ENCODE data around the gene ZBP1.

The ZBP1 gene

DNA sequence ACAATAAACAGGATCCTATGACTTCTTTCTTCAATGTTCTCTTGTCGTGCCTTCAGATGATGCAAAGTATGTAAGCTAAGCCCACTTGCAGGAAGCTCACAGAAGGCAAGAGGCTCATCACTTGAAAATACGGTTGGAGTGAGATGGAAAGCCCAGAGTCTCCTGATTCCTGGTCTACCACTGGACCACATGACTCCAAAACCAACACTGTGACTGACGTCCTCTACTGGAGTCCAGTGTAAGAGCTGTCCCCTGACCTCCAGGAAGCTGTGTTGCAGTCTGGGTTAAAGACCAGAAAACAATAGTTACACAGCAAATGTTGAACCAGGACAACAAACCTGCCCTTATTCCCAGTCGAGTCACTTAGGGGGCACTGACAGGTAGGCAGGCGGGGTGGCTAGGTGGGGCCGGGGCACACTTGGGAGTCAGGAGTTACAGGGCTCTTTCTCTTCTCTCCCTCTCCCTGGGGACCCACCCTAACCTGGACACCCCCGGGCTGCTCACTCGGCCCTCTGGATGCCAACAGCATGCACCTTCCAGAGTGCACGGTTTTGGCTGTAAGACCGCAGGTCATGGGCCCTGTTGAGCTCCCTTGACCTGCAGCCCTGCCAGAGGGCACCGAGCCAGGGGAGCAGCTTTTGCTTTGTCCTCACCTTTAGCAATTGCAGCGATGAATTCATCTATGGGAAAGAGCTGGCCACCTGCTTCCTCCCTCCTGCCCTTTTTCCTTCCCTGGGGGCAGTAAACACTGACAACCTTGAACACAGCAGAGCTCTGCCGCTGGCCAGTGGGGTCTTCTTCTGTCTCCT is 51.9 kb downstream of the ZBP1 start:
- no peak for DNase-seq

DNA sequence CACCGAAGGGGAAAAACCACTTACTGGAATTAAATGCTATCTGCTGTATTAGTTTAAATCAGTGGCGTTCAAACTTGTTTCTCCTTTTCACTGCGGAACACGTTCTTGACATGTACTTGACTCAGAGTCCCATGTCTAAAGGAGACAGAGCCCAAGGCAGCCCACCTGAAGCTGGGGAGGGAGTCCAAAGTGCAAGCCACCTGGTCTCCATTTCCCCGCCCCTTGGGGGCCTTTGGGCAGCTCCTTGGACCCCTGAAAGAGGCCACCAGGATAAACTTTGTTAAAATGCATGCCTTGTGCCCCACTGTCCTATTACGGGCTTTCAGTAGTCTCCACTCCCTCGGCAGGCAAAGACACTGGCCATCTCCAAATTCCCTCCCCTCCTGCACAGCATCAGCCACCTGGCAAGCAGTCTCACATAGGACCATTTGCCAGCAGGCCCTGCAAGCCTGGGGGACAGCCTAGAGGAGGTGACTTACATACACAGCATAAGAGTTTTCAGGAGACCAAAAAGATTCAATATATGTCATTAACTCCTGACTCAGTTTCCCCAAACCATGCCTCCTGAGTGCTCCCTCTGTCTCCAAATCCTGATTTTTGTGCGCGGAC is 52.7 kb downstream of the ZBP1 start:
- no peak for DNase-seq

DNA sequence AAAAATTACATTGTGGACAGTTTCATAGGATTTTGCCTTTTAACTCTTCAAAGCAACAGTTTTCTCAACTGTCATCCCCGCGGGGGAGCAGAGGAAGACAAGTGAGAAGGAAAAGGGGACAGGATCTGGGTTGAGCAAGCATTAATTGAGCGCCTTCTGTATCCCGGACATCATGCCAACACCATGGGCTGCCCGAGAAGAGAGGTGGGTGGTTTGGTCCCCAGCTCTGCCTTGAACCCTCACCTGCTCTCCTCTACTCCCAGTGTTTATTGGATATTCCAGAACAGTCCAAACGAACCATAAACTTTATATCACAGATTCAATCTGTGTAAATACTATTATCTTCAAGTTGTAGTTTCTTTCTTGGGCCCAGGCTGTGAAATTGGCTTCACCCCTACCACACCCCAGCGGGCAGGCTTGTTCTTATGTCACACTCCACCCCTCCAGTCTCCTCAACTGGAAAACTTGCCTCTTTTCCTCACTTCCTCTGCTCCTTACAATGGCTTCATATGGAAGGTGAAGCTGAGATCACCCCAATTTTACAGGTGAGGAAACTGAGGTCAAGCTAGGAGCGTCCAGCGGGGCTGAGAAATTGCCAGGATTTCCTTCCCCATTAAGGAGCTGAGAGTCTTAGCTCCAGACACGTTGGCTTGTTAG is 53.3 kb downstream of the ZBP1 start:
- no peak for DNase-seq

DNA sequence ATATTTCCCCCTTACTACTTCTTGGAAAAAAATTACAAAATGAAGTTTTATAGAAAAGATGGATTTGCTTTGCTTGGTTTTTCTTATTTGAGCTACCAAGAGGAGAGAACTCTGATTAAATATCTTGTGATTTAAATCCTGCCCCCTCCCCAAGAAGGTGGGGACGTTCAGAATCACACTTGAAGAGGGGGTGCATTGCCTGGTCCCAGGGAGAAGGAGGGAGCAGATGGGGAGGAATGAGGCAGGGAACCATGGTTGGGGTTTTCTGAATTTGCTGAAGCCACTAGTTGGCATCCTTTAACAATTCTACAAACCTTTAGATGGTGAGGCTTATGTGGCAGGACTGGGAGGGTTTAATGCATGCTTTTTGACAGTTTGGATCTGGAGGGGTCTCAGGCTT is 53.8 kb downstream of the ZBP1 start:
- DNase-seq: no peak

DNA sequence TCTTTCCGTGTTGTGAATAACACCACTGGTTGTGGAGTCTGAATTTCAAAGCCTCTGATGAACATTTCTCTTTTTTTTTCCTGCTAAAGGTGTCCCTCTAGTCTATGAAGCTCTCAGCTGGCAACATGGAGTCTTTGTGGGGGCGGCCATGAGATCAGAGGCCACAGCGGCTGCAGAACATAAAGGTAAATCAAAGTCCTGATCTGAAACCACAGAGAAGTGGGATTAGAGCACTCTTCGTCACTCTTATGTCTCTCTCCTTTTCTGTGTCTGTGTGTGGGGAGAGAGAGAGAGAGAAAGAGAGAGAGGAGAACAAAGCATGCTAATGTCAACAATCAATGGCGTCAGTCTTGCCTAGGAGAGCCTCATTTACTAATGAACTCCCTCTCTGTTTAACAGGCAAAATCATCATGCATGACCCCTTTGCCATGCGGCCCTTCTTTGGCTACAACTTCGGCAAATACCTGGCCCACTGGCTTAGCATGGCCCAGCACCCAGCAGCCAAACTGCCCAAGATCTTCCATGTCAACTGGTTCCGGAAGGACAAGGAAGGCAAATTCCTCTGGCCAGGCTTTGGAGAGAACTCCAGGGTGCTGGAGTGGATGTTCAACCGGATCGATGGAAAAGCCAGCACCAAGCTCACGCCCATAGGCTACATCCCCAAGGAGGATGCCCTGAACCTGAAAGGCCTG is 55.1 kb downstream of the ZBP1 start:
- DNase-seq: no peak

DNA sequence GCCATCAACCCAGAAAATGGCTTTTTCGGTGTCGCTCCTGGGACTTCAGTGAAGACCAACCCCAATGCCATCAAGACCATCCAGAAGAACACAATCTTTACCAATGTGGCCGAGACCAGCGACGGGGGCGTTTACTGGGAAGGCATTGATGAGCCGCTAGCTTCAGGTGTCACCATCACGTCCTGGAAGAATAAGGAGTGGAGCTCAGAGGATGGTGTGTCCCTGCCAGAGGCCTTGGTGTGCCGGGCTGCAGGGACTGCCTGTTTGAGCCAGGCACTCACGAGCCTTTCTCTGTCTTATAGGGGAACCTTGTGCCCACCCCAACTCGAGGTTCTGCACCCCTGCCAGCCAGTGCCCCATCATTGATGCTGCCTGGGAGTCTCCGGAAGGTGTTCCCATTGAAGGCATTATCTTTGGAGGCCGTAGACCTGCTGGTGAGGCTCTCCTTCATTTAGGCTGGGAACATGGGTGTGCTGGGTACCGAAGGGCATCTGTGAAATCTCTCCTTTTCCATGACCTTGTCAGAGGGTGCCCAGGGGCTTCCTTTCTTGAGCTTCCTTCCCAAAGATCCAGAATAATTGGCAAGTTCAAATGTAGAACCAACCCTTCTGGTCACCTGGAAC is 55.9 kb downstream of the ZBP1 start:
- no peak for DNase-seq

DNA sequence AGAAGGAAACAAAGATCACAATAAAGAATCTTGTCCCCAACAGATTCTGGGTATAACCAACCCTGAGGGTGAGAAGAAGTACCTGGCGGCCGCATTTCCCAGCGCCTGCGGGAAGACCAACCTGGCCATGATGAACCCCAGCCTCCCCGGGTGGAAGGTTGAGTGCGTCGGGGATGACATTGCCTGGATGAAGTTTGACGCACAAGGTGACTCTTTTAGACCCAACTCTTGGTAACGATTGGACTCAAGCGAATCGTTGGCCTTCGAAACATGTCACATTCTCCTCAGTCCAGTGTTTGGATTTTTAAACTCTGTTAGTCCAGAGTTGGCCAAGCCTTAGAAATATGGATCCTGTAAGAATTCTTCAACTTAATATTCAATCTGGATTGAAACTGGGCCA is 56.7 kb downstream of the ZBP1 start:
- DNase-seq: no peak

DNA sequence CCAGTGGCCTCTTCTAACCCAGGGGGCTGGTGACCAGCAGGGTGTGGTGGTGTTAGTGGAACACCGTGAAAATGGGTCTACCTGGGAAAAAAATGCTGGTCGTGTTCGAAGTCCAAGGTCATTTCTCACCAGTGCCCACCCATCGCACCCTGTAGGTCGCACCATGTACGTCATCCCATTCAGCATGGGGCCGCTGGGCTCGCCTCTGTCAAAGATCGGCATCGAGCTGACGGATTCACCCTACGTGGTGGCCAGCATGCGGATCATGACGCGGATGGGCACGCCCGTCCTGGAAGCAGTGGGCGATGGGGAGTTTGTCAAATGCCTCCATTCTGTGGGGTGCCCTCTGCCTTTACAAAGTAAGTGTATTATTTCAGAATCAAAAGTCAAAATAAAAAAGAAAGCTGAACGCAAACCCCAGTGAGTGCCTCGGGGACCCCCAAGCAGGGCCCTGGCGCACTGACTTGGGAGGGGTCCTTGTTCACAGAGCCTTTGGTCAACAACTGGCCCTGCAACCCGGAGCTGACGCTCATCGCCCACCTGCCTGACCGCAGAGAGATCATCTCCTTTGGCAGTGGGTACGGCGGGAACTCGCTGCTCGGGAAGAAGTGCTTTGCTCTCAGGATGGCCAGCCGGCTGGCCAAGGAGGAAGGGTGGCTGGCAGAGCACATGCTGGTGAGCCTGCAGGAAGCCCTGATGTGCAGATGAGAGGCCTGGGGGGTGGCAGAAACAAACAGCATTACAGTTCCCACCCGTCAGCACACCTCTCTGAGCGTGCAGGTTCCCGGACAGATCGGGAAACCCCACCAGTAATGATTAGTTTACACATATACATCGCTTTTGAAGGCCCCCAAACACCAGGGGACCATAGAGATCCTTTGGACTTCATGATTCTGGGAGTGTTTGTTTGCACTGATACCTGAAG is 57.4 kb downstream of the ZBP1 start:
- no peak for DNase-seq

DNA sequence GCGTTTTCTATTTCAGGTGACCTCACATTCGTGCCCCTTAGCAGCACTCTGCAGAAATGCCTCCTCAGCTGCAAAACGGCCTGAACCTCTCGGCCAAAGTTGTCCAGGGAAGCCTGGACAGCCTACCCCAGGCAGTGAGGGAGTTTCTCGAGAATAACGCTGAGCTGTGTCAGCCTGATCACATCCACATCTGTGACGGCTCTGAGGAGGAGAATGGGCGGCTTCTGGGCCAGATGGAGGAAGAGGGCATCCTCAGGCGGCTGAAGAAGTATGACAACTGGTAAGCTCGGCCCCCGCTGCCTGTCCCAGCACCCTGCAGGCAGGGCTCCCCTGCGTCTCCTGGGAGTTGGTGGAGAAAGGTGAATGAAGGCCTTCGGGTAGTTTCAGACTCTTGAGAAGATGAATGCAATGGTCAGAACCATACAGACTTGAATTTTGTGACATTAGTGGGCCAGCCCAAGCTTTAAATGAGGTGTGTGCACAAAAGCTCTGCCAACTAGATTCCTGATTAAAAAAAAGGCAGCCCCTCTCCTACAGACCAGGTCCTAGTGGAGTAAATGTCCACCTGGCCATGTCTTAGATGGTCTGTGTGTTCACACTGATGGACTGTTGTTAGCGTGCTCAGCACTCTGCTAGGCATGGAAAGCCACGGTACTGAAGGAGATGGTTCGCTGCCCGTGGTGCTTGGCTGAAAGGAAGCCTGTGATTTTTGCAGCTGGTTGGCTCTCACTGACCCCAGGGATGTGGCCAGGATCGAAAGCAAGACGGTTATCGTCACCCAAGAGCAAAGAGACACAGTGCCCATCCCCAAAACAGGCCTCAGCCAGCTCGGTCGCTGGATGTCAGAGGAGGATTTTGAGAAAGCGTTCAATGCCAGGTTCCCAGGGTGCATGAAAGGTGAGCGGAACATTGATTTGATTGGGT is 58.6 kb downstream of the ZBP1 start:
- DNase-seq: no peak

DNA sequence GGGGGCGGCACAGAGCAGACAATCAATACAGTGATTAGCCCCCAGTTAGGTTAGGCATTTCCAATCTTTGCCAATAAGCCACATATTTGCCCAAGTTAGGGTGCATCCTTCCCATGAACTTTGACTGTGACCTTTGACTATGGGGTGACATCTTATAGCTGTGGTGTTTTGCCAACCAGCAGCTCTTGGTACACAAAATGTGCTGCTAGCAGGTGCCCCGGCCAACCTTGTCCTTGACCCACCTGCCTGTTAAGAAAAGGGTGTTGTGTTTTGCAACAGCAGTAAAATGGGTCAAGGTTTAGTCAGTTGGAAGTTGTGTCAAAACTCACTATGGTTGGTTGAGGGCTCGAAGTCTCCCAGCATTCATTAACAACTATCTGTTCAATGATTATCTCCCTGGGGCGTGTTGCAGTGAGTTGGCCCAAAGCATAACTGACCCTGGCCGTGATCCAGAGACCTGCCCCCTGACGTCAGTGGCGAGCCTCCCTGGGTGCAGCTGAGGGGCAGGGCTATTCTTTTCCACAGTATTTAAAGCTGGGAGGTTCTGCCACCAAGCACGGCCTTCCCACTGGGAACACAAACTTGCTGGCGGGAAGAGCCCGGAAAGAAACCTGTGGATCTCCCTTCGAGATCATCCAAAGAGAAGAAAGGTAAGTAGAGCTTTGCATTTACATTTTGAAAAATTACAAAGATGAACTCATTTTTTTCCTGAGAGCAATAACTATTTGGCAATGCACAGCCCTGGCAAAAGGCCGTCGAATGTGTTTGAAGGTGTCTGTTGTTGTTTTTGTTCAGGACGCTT is 59.5 kb downstream of the ZBP1 start, which contains the start of gene PCK1:
PCK1 (plus strand) TSS at position 557 of the 802 bp plus-strand sequence. CDS start 302 bp downstream, outside the sequence.
- no peak for DNase-seq

DNA sequence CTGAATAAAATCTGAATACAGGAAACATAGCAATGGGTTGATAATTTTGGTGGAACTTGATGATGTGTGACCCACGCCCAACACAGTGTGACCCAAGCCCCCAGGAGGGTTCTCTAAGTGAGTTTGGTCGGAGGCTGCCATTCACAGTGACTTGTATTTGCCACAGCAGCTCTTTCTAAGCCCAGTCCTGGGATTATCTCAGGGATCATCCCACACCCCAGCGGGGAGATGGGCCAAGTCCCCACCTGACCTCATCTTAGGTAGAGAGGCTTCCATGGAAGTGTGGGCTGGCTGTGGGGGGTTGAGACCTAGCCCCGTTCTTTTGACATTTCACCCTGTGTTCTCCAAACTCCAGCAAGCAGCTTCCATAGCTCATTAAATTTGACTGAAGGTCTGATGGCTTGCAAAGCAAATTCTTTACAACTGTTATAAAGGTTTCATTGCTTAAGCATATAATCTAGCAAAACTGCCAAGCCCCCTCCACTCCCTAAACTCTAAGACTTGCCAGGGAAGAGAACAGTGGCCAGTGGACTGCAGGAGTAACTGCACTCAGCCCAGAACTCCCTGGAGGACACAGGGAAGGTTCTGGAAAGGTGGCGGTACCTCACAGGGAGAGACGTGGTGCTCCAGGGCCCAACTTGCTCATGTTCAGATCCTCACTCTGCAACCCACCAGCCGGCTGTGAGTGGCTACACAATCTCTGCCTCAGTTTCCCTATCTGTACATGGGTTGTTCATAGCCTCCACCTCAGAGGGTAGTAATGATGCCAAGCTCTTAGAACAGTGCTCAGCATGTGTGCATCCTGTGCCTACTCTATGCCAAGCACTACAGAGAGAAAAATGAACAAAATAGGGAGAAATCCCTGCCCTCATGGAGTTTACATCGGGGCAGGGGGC is 60.3 kb downstream of the ZBP1 start:
- DNase-seq: no peak

DNA sequence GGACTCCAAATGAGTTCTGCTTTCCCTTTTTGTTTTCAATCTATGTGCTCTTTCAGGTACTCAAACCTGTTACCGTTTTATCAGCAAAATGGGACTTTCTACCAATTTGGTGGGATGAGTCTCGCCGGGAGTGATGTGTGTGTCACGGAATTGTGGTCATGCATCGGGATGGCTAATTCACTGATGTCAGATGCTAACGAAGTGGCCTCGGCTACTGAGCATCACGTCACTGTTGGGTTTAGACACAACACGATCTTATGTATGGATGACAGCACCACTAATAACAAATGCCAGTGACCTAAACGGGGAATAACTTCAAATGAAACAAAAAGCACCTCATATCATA is 61.0 kb downstream of the ZBP1 start:
- no peak for DNase-seq

DNA sequence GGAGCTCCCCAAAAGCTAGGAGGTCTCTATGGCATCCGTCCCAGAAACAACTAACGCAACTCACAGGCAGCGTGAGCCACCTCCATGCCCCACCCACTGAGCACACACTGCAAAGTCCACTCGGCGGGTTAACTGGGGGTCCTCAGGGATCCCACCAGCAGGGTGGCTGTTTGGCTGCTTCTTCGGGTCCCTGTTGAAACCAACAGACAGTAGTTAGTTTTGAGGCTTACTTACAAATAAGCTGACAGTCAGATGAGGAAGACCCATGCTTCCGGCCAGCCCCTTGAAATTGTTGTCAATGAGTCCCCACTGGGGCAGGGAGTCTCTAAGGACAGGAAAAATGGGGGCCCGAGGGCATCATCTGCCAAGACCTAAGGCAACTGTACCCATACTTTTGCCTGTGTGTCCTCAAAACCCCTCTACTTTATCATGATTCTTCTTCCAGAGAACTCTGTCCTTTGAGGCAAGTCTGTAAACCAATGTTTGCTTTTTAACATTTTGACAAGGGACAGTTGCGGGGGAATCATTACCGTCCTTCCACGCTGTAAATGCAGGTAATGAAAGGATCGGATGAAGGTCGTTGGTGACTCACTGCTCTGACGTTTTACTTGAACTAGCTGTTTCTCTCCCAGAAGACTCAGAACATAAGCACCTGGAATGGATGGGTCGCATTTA is 61.5 kb downstream of the ZBP1 start:
- no peak for DNase-seq

DNA sequence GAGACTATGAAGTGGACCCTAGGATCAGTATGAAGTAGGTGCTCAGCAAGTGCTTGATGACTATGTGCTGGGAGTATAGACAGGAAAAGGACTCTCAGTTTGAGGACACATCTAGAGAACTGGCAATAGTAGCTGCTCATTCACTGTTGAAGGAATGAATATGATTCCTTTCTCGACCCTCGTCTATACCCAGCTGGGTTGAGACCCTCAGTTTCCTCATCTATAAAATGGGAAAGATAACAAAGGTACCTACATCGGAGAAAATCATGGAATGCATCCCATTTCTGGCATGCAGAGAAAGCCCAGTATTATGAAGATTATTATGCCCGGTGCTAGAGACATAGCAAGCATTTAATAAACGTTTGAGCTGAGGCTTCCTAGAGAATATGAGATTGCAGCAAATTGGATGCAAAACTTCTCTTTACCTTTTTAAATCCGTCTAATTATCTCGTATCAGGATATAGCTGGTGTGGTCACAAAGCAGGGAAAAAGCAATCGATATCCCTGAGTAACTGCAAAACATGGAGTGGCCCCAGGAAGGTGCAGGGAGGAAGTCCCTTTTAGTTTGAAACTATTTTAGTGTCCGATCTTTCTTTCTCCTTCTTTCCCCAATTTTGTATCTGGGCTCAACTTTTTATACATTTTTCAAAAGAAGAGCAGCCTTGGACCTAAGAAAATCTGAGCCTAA is 62.2 kb downstream of the ZBP1 start:
- DNase-seq: no peak

DNA sequence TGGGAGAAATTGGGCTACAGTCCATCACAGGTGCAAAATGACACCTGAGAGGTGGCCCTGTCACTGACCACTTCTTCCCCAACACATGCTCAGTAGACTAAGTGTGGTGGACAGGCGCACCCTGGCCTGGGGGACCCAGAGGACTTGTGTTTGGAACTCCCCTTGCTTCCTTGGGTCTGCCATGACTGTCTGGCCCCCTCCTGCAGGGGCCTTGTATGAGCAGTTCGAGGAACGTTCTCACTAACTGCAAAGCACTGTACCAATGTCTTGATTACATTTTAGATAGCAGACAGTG is 63.3 kb downstream of the ZBP1 start:
- no peak for DNase-seq

DNA sequence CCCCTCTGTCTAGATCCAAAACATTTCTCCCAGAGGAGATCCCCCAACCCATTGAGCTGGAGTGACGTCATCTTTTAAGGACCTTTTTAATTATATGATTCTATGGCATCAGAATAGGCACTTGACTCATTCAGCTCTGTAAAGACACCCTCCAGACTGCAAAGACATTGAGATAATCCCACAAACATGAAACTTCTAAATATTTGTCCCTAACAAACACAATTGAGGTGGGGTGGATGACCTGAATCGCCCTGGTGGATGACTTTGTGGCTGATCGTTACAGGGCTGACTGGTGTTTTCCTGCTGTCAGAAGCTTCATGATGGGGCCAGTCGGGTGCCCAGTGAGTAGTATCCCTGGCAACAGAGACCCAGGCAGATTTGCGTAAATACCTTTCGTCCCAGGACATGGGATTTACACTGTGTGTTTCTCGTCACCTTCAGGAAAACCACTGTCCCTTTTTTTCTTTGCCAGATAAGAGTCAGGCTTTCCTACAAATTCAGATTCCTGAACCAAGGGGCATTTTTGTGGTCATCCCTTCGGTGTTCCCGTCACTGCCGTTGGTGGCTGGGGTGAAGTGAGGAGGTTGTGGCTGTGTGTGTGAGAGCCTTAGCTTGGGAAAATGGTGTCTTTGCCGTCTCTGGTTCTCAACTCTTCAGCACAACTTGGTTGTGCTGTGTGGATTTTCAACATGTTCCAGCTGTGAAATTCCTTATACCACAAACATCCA is 64.6 kb downstream of the ZBP1 start:
- DNase-seq: no peak
